ENCODE measurements around the gene CFAP97.
"Not testable (repeated sequence)": the region's sequence is repeated elsewhere in the genome, so short reads cannot be mapped to it uniquely, and the experiment has no call there.

The CFAP97 gene

GRCh38 chr4:185138161-185138560, 65.6 kb downstream of the CFAP97 start:
- DNase-seq = no peak

- no peak for DNase-seq
These were observed 66.4 kb downstream of the CFAP97 start for GRCh38 chr4:185137233-185137925.

GRCh38 chr4:185134307-185134869, 69.4 kb downstream of the CFAP97 start:
- peak in 1 of 2 experiments; percentile 65 for DNase-seq

- DNase-seq = peak in 1 of 2 experiments; percentile 56
These were observed 75.3 kb downstream of the CFAP97 start for GRCh38 chr4:185128272-185129119.

- peak in 1 of 2 experiments; percentile 51 for DNase-seq
These were observed 76.5 kb downstream of the CFAP97 start for GRCh38 chr4:185127021-185127925.

GRCh38 chr4:185124006-185124405, 79.8 kb downstream of the CFAP97 start:
- no peak for DNase-seq

- no peak for DNase-seq
These were observed 81.0 kb downstream of the CFAP97 start for GRCh38 chr4:185122681-185123345.

GRCh38 chr4:185120631-185120946, 83.2 kb downstream of the CFAP97 start:
- no peak for DNase-seq

GRCh38 chr4:185119927-185120630, 83.7 kb downstream of the CFAP97 start:
- DNase-seq = no peak

GRCh38 chr4:185119467-185119866, 84.3 kb downstream of the CFAP97 start:
- DNase-seq = not testable (repeated sequence)

- DNase-seq = no peak
These were observed 84.9 kb downstream of the CFAP97 start for GRCh38 chr4:185118876-185119275.

- DNase-seq = no peak
These were observed 86.4 kb downstream of the CFAP97 start for GRCh38 chr4:185117300-185117934.

GRCh38 chr4:185115827-185116232, 88.0 kb downstream of the CFAP97 start:
- DNase-seq = peak in 1 of 2 experiments; percentile 56

GRCh38 chr4:185113340-185113739, 90.5 kb downstream of the CFAP97 start:
- DNase-seq = no peak

- no peak for DNase-seq
These were observed 91.7 kb downstream of the CFAP97 start for GRCh38 chr4:185112104-185112503.

GRCh38 chr4:185110375-185110823, 93.4 kb downstream of the CFAP97 start:
- DNase-seq = no peak

GRCh38 chr4:185109736-185110135, 94.1 kb downstream of the CFAP97 start:
- DNase-seq = no peak
